Measurements from ENCODE around the gene ATXN10. TPM values are rescaled to one million over a fixed set of nuclear protein-coding genes. Genes with fewer than 3 reads are reported as not detected.

ATXN10 gene
- total RNA-seq, 1 experiment from 2014 or later, result 135 TPM

GRCh38 chr22:45704648-45705047 lies 33.0 kb downstream of the ATXN10 start:
- RAD21 ChIA-PET (ENCODE audit: low non-redundant PET in 1 of 2, low total read pairs in 2 of 2, uncharacterized antibody in 2 of 2, unreplicated experiment in 2 of 2), result no interaction called here
- no peak overlapping the region for H3K4me2 ChIP-seq (ENCODE audit: low read length)
- no peaks in the 10 kb centered on the region for H4K20me1 ChIP-seq (ENCODE audit: insufficient read depth)
- no peaks in the 10 kb centered on the region for H3K9me2 ChIP-seq (ENCODE audit: insufficient read depth)
- H3K4me3 ChIP-seq (replicated peaks in 1 of 2; ENCODE audit: low read depth in 1 of 2, low read length in 2 of 2), result no peak overlapping the region
- ATAC-seq (no peak), DNase-seq (ENCODE audit: low read depth, low spot score) (no peak)
- BruUV-seq (replicated peaks), result no TSS peak
- CTCF ChIA-PET, result no interaction called here
- H3K79me2 ChIP-seq (ENCODE audit: insufficient read depth, low read length), result peaks cover 17% of the 10 kb centered on the region
- peaks cover 15 to 17% of the 10 kb centered on the region in 2 experiments; a peak in 3 of 4 replicates for H3K36me3 ChIP-seq (ENCODE audit: control insufficient read depth in 1 of 2, insufficient read depth in 2 of 2, low read length in 2 of 2)
- no peaks in the 10 kb centered on the region for H3K9me3 ChIP-seq (ENCODE audit: control insufficient read depth in 1 of 2, insufficient read depth in 1 of 2, low read depth in 1 of 2, low read length in 2 of 2)
- H2AFZ ChIP-seq (ENCODE audit: low read depth, low read length, poor library complexity, severe bottlenecking), result no peak overlapping the region
- intact Hi-C loops (cut with micrococcal nuclease), result no loop called here
- TF ChIP-seq, protein P1, sequence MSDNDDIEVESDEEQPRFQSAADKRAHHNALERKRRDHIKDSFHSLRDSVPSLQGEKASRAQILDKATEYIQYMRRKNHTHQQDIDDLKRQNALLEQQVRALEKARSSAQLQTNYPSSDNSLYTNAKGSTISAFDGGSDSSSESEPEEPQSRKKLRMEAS (IDR thresholded peaks at IDR 0.05), result no peak
- no peak for TF ChIP-seq POLR2AphosphoS5 (IDR thresholded peaks at IDR 0.05; ENCODE audit: low read depth, low read length)
- TF ChIP-seq CBX3 (IDR thresholded peaks at IDR 0.05; ENCODE audit: low read depth), result no peak
- no peak for TF ChIP-seq JUND (IDR thresholded peaks at IDR 0.05)
- TF ChIP-seq SIN3A (IDR thresholded peaks at IDR 0.05; ENCODE audit: low read depth), result no peak
- no peak for TF ChIP-seq EGR1 (IDR thresholded peaks at IDR 0.05; ENCODE audit: low read depth)
- no peak for TF ChIP-seq YY1 (IDR thresholded peaks at IDR 0.05; ENCODE audit: extremely low read depth, insufficient replicate concordance, low read depth, low read length)
- no peak for TF ChIP-seq SRF (IDR thresholded peaks at IDR 0.05; ENCODE audit: low read depth)
- TF ChIP-seq EZH2 (IDR thresholded peaks at IDR 0.05), result no peak
- no peak for TF ChIP-seq ZFX (IDR thresholded peaks at IDR 0.05)
- no peak for TF ChIP-seq EZH2phosphoT487 (IDR thresholded peaks at IDR 0.05; ENCODE audit: borderline replicate concordance)
- no peak for TF ChIP-seq ELF1 (IDR thresholded peaks at IDR 0.05; ENCODE audit: borderline replicate concordance, low read depth)
- TF ChIP-seq CTCF (IDR thresholded peaks at IDR 0.05 in 2 of 3, conservative IDR thresholded peaks at IDR 0.05 in 1 of 3; ENCODE audit: borderline replicate concordance in 1 of 3, insufficient read depth in 1 of 3, low read depth in 2 of 3, low read length in 2 of 3), result no peak
- no peak for TF ChIP-seq SP1 (IDR thresholded peaks at IDR 0.05; ENCODE audit: low read depth)
- no peak for TF ChIP-seq FOSL1 (IDR thresholded peaks at IDR 0.05; ENCODE audit: low read depth)
- no peak for TF ChIP-seq REST (IDR thresholded peaks at IDR 0.05; ENCODE audit: low read depth)
- peaks cover 5 to 16% of the 10 kb centered on the region in 2 experiments; a peak in 3 of 4 replicates for H3K4me1 ChIP-seq (ENCODE audit: control insufficient read depth in 1 of 2, insufficient read depth in 2 of 2, low read length in 2 of 2)
- no peak overlapping the region for H3K9ac ChIP-seq (ENCODE audit: low read length)
- H3K27me3 ChIP-seq (ENCODE audit: insufficient read depth, low read length), result no peaks in the 10 kb centered on the region
- no peak overlapping the region for H3K27ac ChIP-seq (ENCODE audit: low read depth, low read length)
- POLR2A ChIA-PET, result no interaction called here
